Esophagus squamous epithelium (tissue), 5 donors: ENCODE measurements around the gene RRBP1. TPM values are rescaled to one million over a fixed set of nuclear protein-coding genes. Genes with fewer than 3 reads are reported as not detected.

ENCODE experiments used
- DNase-seq: peaks from one replicate; lab custom pipeline; 2025; lab: John Stamatoyannopoulos, UW
- H3K27ac ChIP-seq, 4 donors: fragments of 200-600 bp; sonication (generic); one replicate each; pipeline ENCODE4 v1.5.1; 2016 to 2019; ENCODE audit warnings: mild to moderate bottlenecking in 1 of 4
- H3K27me3 ChIP-seq, 4 donors: fragments of 200-600 bp; sonication (generic); 1 replicate in 3 of 4; 2 replicates in 1 of 4; pipeline versions ENCODE4 v1.5.1 to v1.6.0; 2017 to 2021; ENCODE audit warnings: antibody characterized with exemption in 1 of 4
- H3K36me3 ChIP-seq, 3 donors: fragments of 200-600 bp; sonication (generic); one replicate each; pipeline ENCODE4 v1.5.1; 2016 to 2019
- H3K4me1 ChIP-seq, 3 donors: fragments of 200-600 bp; sonication (generic); one replicate each; pipeline ENCODE4 v1.5.1; 2017 to 2019
- H3K4me3 ChIP-seq, 4 donors: fragments of 200-600 bp; sonication (generic); 1 replicate in 3 of 4; 2 replicates in 1 of 4; pipeline ENCODE4 v1.5.1; 2016 to 2019; ENCODE audit warnings: mild to moderate bottlenecking in 2 of 4, moderate library complexity in 1 of 4
- H3K9me3 ChIP-seq, 3 donors: fragments of 200-600 bp; sonication (generic); one replicate each; pipeline ENCODE4 v1.5.1; 2016 to 2019
- CTCF ChIP-seq, 6 experiments: fragments of 450-650 bp in 4 of 6; fragments of 200-600 bp in 2 of 6; sonication (generic) in 2 of 6; IDR thresholded peaks; one replicate each; pipeline ENCODE4 v1.5.1; 2016 to 2019; ENCODE audit warnings: antibody characterized with exemption in 6 of 6, mild to moderate bottlenecking in 4 of 6, moderate library complexity in 4 of 6
- POLR2A ChIP-seq, 4 donors: fragments of 450-650 bp; IDR thresholded peaks; one replicate each; pipeline ENCODE4 v1.6.1; 2017; ENCODE audit warnings: antibody characterized with exemption in 4 of 4, mild to moderate bottlenecking in 4 of 4, moderate library complexity in 3 of 4
- WGBS, 2 donors: methylation state at CpG; one replicate each; pipeline ENCODE4 v1.1.5; 2018; 5-methylcytosine and 5-hydroxymethylcytosine counted together
- intact Hi-C: fragments of 100-400 bp; cut with DNase I; formaldehyde crosslinking; loops from one replicate; pipeline ENCODE4 v1.15.0; 2022
- total RNA-seq, 4 donors: library from RNA; depleted of rRNA; stranded (reverse); fragments of >200 nt; gene quantifications; one replicate each; pipeline ENCODE4 v1.1.0, GENCODE V29; 2016
- donor health status: DM: yes; HTN: yes; CAD: no.

The RRBP1 gene
- total RNA-seq, 4 donors from 2014 or later = 61.4 to 128 (median 72.7) TPM

- 36 to 54% methylated on average over 3 to 8 of the region's 19 CpGs for WGBS, 2 donors
- no peaks in the 10 kb centered on the region for H3K9me3 ChIP-seq
- no peak for DNase-seq
- peaks cover 3 to 51% (median 4%) of the 10 kb centered on the region in 3 donors for H3K36me3 ChIP-seq
- no peaks in the 10 kb centered on the region for H3K27me3 ChIP-seq
- peak overlapping the region; percentile 56 to 83 (median 80) for H3K27ac ChIP-seq
- no peak for TF ChIP-seq CTCF (IDR thresholded peaks at IDR 0.05)
- TF ChIP-seq POLR2A (IDR thresholded peaks at IDR 0.05) = peak in 1 of 4 donors; percentile 32
- H3K4me1 ChIP-seq = peaks cover 45 to 84% (median 57%) of the 10 kb centered on the region in 3 donors
- intact Hi-C loops = loop anchor here (5.0 to 10.0 kb wide), 2 partner anchors 73 to 106 kb away; no protein-coding TSS in a partner anchor
- no peak overlapping the region for H3K4me3 ChIP-seq
These were observed 71.3 kb downstream of the RRBP1 start for GRCh38 chr20:17610566-17611289.

GRCh38 chr20:17609811-17610377, 72.1 kb downstream of the RRBP1 start:
- intact Hi-C loops = loop anchor here (5.0 to 10.0 kb wide), 2 partner anchors 73 to 105 kb away; no protein-coding TSS in a partner anchor
- Histone ChIP-seq H3K9me3 (no peaks in the 10 kb centered on the region), H3K27ac (peak overlapping the region; percentile 56 to 83 (median 80)), H3K36me3 (peaks cover 0 to 51% (median 8%) of the 10 kb centered on the region in 3 donors), H3K4me3 (no peak overlapping the region), H3K4me1 (peaks cover 49 to 84% (median 53%) of the 10 kb centered on the region in 3 donors), H3K27me3 (no peaks in the 10 kb centered on the region)
- DNase-seq = no peak
- TF ChIP-seq CTCF (IDR thresholded peaks at IDR 0.05) (no peak), POLR2A (IDR thresholded peaks at IDR 0.05) (no peak)
- WGBS, 2 donors = 71 to 86% methylated on average over 7 to 8 of the region's 8 CpGs

- peaks cover 42 to 84% (median 46%) of the 10 kb centered on the region in 3 donors for H3K4me1 ChIP-seq
- no peak for DNase-seq
- TF ChIP-seq POLR2A (IDR thresholded peaks at IDR 0.05) (no peak), CTCF (IDR thresholded peaks at IDR 0.05) (no peak)
- peaks cover 3 to 58% (median 10%) of the 10 kb centered on the region in 3 donors for H3K36me3 ChIP-seq
- H3K27me3 ChIP-seq = no peaks in the 10 kb centered on the region
- H3K27ac ChIP-seq = peak overlapping the region in 3 of 4 donors; percentile 0 to 83 (median 14)
- intact Hi-C loops = no loop called here
- H3K9me3 ChIP-seq = no peaks in the 10 kb centered on the region
- H3K4me3 ChIP-seq = no peak overlapping the region
- 85 to 88% methylated on average over 3 of the region's 3 CpGs for WGBS, 2 donors
These were observed 73.1 kb downstream of the RRBP1 start for GRCh38 chr20:17608701-17609497.

- 65 to 69% methylated on average over 2 of the region's 2 CpGs for WGBS, 2 donors
- Histone ChIP-seq H3K4me3 (no peak overlapping the region), H3K27ac (peak overlapping the region in 2 of 4 donors; percentile 53 to 56), H3K36me3 (peaks cover 8 to 87% (median 10%) of the 10 kb centered on the region in 3 donors), H3K27me3 (no peaks in the 10 kb centered on the region), H3K9me3 (no peaks in the 10 kb centered on the region), H3K4me1 (peaks cover 24 to 80% (median 32%) of the 10 kb centered on the region in 3 donors)
- intact Hi-C loops = no loop called here
- no peak for TF ChIP-seq CTCF (IDR thresholded peaks at IDR 0.05)
- no peak for DNase-seq
These were observed 76.0 kb downstream of the RRBP1 start for GRCh38 chr20:17606001-17606400.
